HCT116 (cell line): ENCODE results near the gene RALGPS1. TPM values are rescaled to one million over a fixed set of nuclear protein-coding genes. Genes with fewer than 3 reads are reported as not detected.
A peak's percentile ranks its signal among the peaks of the same experiment; 100 is the strongest.

Source experiments
- ATAC-seq: fragments of 200-7000 bp; cut with Tn5 transposase; 2 replicates; pipeline ENCODE4 v1.9.1; 2020; ENCODE audit warnings: mild to moderate bottlenecking, moderate library complexity
- BruUV-seq: library from RNA; stranded (reverse); fragments of 400-500 nt; replicated peaks from 2 replicates; lab custom pipeline; 2021; lab: Mats Ljungman, UMichigan
- CTCF ChIA-PET: fragments of 300-600 bp; sonication (Branson Sonifier 250); formaldehyde crosslinking; loops from one replicate; lab custom pipeline; 2021; ENCODE audit warnings: antibody characterized with exemption; lab: Charles Lee
- POLR2A ChIA-PET: fragments of 300-600, 350-600 bp; sonication (Branson Sonifier 250); formaldehyde crosslinking; loops from one replicate; lab custom pipeline; 2021; ENCODE audit warnings: antibody characterized with exemption; lab: Charles Lee
- RAD21 ChIA-PET, 2 experiments: fragments of 300-600 bp; sonication (Branson Sonifier 250); formaldehyde crosslinking; loops; one replicate each; lab custom pipeline; 2023; ENCODE audit warnings: low total read pairs in 2 of 2; ENCODE audit not compliant: uncharacterized antibody in 2 of 2, unreplicated experiment in 2 of 2, low non-redundant PET in 1 of 2; lab: Charles Lee
- DNase-seq: peaks from one replicate; pipeline ENCODE4 v3.0.0-alpha.2; 2010; ENCODE audit warnings: low read depth, low spot score
- H2AFZ ChIP-seq: fragments of 200-600 bp; shearing (Covaris generic), sonication (generic); 2 replicates; pipeline ENCODE4 v1.6.1; 2017; ENCODE audit warnings: low read depth, mixed run types, mixed read lengths, antibody characterized with exemption, low read length; ENCODE audit not compliant: poor library complexity, severe bottlenecking
- H3K27ac ChIP-seq: 2 replicates; pipeline ENCODE4 v1.5.1; 2012; ENCODE audit warnings: low read depth, low read length
- H3K27me3 ChIP-seq: fragments of 200-600 bp; sonication (generic); 2 replicates; pipeline ENCODE4 v1.6.1; 2016; ENCODE audit warnings: mixed run types, low read length, mixed read lengths; ENCODE audit not compliant: insufficient read depth
- H3K36me3 ChIP-seq, 2 experiments: fragments of 200-500 bp in 1 of 2; fragments of 200-600 bp in 1 of 2; sonication (Bioruptor generic) in 1 of 2; sonication (generic) in 1 of 2; 2 replicates each; pipeline versions ENCODE4 v1.5.1 to v1.6.1; 2014 to 2016; ENCODE audit warnings: low read length in 2 of 2, inconsistent platforms in 1 of 2, mixed read lengths in 1 of 2, mixed run types in 1 of 2; ENCODE audit not compliant: insufficient read depth in 2 of 2, control insufficient read depth in 1 of 2
- H3K4me1 ChIP-seq, 2 experiments: fragments of 200-600 bp in 1 of 2; sonication (generic) in 1 of 2; 2 replicates each; pipeline versions ENCODE4 v1.5.1 to v1.6.1; 2012 to 2017; ENCODE audit warnings: low read length in 2 of 2, inconsistent platforms in 1 of 2, mild to moderate bottlenecking in 1 of 2, mixed read lengths in 1 of 2, mixed run types in 1 of 2, moderate library complexity in 1 of 2; ENCODE audit not compliant: insufficient read depth in 2 of 2, control insufficient read depth in 1 of 2
- H3K4me2 ChIP-seq: fragments of 200-600 bp; sonication (generic); 2 replicates; pipeline ENCODE4 v1.6.1; 2017; ENCODE audit warnings: mixed run types, low read length, mixed read lengths
- H3K4me3 ChIP-seq, 2 experiments: fragments of 200-600 bp in 1 of 2; sonication (generic) in 1 of 2; replicated peaks in 1 of 2; 2 replicates each; pipeline ENCODE4 v1.5.1; 2011 to 2016; ENCODE audit warnings: low read length in 2 of 2, control low read depth in 1 of 2, low read depth in 1 of 2, mild to moderate bottlenecking in 1 of 2, mixed read lengths in 1 of 2, mixed run types in 1 of 2
- H3K79me2 ChIP-seq: fragments of 200-600 bp; sonication (generic); 2 replicates; pipeline ENCODE4 v1.6.1; 2017; ENCODE audit warnings: mild to moderate bottlenecking, mixed run types, low read length, moderate library complexity, mixed read lengths; ENCODE audit not compliant: insufficient read depth
- H3K9ac ChIP-seq: fragments of 200-600 bp; sonication (generic); 2 replicates; pipeline ENCODE4 v1.6.1; 2016; ENCODE audit warnings: low read length, mixed read lengths
- H3K9me2 ChIP-seq: fragments of 200-600 bp; sonication (generic), shearing (Covaris generic); 2 replicates; pipeline ENCODE4 v1.6.1; 2017; ENCODE audit warnings: mixed run types, mild to moderate bottlenecking, moderate library complexity; ENCODE audit not compliant: insufficient read depth
- H3K9me3 ChIP-seq, 2 experiments: fragments of 200-500 bp in 1 of 2; fragments of 200-600 bp in 1 of 2; sonication (Bioruptor generic) in 1 of 2; sonication (generic) in 1 of 2; 2 replicates each; pipeline ENCODE4 v1.6.1; 2014 to 2017; ENCODE audit warnings: low read length in 2 of 2, mixed read lengths in 2 of 2, inconsistent platforms in 1 of 2, low read depth in 1 of 2, mild to moderate bottlenecking in 1 of 2, mixed run types in 1 of 2, moderate library complexity in 1 of 2; ENCODE audit not compliant: control insufficient read depth in 1 of 2, insufficient read depth in 1 of 2
- H4K20me1 ChIP-seq: fragments of 200-600 bp; sonication (generic), shearing (Covaris generic); 2 replicates; pipeline ENCODE4 v1.6.1; 2017; ENCODE audit warnings: mixed run types, mild to moderate bottlenecking, moderate library complexity; ENCODE audit not compliant: insufficient read depth
- CBX3 ChIP-seq: IDR thresholded peaks from 2 replicates; pipeline ENCODE4 v1.6.1; 2012; ENCODE audit warnings: low read depth
- CEBPB ChIP-seq: IDR thresholded peaks from 2 replicates; pipeline ENCODE4 v1.6.1; 2012; ENCODE audit warnings: low read depth
- EGR1 ChIP-seq: IDR thresholded peaks from 2 replicates; pipeline ENCODE4 v1.6.1; 2012; ENCODE audit warnings: low read depth
- ELF1 ChIP-seq: IDR thresholded peaks from 2 replicates; pipeline ENCODE4 v1.6.1; 2012; ENCODE audit warnings: low read depth, borderline replicate concordance
- EZH2 ChIP-seq: fragments of 200-600 bp; sonication (generic); IDR thresholded peaks from 2 replicates; pipeline ENCODE4 v1.6.1; 2017; ENCODE audit warnings: antibody characterized with exemption, mixed run types
- EZH2phosphoT487 ChIP-seq: fragments of 200-600 bp; IDR thresholded peaks from 2 replicates; pipeline ENCODE4 v1.6.1; 2018; ENCODE audit warnings: antibody characterized with exemption, borderline replicate concordance
- SIN3A ChIP-seq: IDR thresholded peaks from 2 replicates; pipeline ENCODE4 v1.6.1; 2012; ENCODE audit warnings: low read depth
- YY1 ChIP-seq: IDR thresholded peaks from 2 replicates; pipeline ENCODE4 v1.6.1; 2011; ENCODE audit warnings: low read length, low read depth, moderate library complexity, mild to moderate bottlenecking; ENCODE audit not compliant: insufficient replicate concordance; ENCODE audit errors: extremely low read depth
- ZFX ChIP-seq: fragments of 450-650 bp; IDR thresholded peaks from 2 replicates; pipeline ENCODE4 v1.6.1; 2017
- intact Hi-C: fragments of 100-400 bp; cut with micrococcal nuclease; formaldehyde crosslinking; loops from 2 replicates; pipeline ENCODE4 v1.10.0; 2022
- total RNA-seq: library from RNA; stranded (reverse); gene quantifications from one replicate; pipeline ENCODE4 v1.2.1, GENCODE V29; 2021; ENCODE audit not compliant: unreplicated experiment
- TF ChIP-seq, protein P1 (sequence below): IDR thresholded peaks from 2 replicates; pipeline ENCODE4 v1.6.1; 2012
- TF ChIP-seq, protein P2 (sequence below), 3 experiments: fragments of 200-600 bp in 1 of 3; sonication (generic) in 1 of 3; IDR thresholded peaks in 2 of 3; conservative IDR thresholded peaks in 1 of 3; 2 replicates each; pipeline ENCODE4 v1.5.1; 2012 to 2017; ENCODE audit warnings: low read depth in 2 of 3, low read length in 2 of 3, antibody characterized with exemption in 1 of 3, borderline replicate concordance in 1 of 3, control low read depth in 1 of 3, mild to moderate bottlenecking in 1 of 3, mixed read lengths in 1 of 3, mixed run types in 1 of 3, moderate library complexity in 1 of 3; ENCODE audit not compliant: insufficient read depth in 1 of 3
- TF ChIP-seq, protein P3 (sequence below): IDR thresholded peaks from 2 replicates; pipeline ENCODE4 v1.6.1; 2012; ENCODE audit warnings: low read depth

RALGPS1 gene
- total RNA-seq, 1 experiment from 2014 or later, result 7.6 TPM

DNA sequence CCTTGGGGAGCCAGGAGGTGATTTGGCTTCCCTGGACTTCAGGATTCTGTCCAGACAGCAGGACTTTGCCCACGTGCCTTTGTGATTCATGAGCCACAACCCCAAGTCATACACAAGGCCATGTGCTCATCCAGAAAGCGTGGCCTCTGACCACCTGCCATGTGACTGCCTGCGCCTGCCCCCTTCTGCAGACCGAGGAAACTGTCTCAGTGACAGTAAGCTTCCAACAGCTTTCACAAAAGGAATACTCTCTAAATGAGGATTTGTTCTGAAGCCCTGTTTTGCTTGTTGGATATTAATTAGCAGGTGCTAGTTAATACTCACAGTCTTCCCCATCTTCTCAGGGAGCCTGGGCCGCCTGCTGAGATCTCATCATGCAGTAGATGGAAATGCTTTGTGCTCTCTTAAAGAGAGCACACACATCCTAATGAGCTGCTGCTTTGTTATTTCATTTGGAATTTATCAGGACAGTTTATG is 244.8 kb downstream of the RALGPS1 start (continued):
- TF ChIP-seq, protein P1, sequence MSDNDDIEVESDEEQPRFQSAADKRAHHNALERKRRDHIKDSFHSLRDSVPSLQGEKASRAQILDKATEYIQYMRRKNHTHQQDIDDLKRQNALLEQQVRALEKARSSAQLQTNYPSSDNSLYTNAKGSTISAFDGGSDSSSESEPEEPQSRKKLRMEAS, result peak; percentile 98
- TF ChIP-seq CBX3 (peak; percentile 82), EZH2 (no peak), YY1 (no peak), EGR1 (no peak), SIN3A (no peak), ZFX (no peak), EZH2phosphoT487 (no peak)
- TF ChIP-seq, protein P2, sequence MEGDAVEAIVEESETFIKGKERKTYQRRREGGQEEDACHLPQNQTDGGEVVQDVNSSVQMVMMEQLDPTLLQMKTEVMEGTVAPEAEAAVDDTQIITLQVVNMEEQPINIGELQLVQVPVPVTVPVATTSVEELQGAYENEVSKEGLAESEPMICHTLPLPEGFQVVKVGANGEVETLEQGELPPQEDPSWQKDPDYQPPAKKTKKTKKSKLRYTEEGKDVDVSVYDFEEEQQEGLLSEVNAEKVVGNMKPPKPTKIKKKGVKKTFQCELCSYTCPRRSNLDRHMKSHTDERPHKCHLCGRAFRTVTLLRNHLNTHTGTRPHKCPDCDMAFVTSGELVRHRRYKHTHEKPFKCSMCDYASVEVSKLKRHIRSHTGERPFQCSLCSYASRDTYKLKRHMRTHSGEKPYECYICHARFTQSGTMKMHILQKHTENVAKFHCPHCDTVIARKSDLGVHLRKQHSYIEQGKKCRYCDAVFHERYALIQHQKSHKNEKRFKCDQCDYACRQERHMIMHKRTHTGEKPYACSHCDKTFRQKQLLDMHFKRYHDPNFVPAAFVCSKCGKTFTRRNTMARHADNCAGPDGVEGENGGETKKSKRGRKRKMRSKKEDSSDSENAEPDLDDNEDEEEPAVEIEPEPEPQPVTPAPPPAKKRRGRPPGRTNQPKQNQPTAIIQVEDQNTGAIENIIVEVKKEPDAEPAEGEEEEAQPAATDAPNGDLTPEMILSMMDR (IDR thresholded peaks at IDR 0.05 in 2 of 3, conservative IDR thresholded peaks at IDR 0.05 in 1 of 3; ENCODE audit: borderline replicate concordance in 1 of 3, insufficient read depth in 1 of 3, low read depth in 2 of 3, low read length in 2 of 3), result 0 out of 6 replicates have a peak, but pooled peaks of 1 of the 3 experiments have one; percentile 10

DNA sequence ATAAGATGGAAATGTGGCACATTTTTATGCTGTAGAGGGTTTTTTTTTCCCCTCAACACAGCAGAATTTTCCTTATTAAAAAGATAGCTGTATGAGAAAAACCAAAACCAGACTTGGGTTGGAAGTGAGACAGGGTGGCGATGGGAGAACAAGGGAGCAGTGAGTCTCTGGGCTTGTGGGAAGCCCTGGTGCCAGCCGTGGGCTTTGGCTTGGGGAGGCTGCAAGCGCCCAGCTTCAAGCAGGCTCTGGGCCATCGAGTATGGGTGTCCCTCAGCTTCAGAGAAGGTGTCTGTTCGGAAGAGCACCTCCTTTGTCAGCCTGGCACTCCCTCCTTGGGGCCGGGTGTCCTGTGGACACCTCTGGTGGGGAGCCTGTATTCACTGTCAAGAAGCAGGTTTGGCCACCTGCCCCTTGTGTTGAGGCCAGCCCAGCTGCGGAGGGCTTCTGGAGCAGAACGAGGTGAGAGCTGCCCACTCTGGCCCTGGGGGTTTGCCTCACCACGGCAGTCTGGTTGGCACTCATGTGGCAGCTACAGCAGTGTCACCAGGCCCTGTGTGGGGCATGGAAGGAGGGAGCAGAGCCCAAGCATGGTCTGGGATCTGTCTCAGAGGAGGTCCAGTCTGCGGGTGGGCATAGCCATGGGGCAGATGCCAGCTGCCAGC is 245.5 kb downstream of the RALGPS1 start:
- Histone ChIP-seq H3K36me3 (no peaks in the 10 kb centered on the region), H2AFZ (no peak overlapping the region), H3K27me3 (no peaks in the 10 kb centered on the region), H3K4me1 (peaks cover 7 to 20% of the 10 kb centered on the region in 2 experiments; a peak in 3 of 4 replicates), H3K4me3 (no peak overlapping the region), H4K20me1 (no peaks in the 10 kb centered on the region), H3K79me2 (no peaks in the 10 kb centered on the region), H3K9me3 (no peaks in the 10 kb centered on the region)
- ChIA-PET CTCF (interaction anchor here (1.0 kb wide), 1 partner anchor 195 kb away, joined by 3 read pairs; no protein-coding TSS in a partner anchor), POLR2A (no interaction called here), RAD21 (no interaction called here)
- intact Hi-C loops, result no loop called here
- BruUV-seq, result no TSS peak
- TF ChIP-seq, protein P2 (IDR thresholded peaks at IDR 0.05 in 2 of 3, conservative IDR thresholded peaks at IDR 0.05 in 1 of 3; ENCODE audit: borderline replicate concordance in 1 of 3, insufficient read depth in 1 of 3, low read depth in 2 of 3, low read length in 2 of 3), result no peak
- no peak for TF ChIP-seq CBX3
- no peak for TF ChIP-seq YY1
- TF ChIP-seq, protein P3, sequence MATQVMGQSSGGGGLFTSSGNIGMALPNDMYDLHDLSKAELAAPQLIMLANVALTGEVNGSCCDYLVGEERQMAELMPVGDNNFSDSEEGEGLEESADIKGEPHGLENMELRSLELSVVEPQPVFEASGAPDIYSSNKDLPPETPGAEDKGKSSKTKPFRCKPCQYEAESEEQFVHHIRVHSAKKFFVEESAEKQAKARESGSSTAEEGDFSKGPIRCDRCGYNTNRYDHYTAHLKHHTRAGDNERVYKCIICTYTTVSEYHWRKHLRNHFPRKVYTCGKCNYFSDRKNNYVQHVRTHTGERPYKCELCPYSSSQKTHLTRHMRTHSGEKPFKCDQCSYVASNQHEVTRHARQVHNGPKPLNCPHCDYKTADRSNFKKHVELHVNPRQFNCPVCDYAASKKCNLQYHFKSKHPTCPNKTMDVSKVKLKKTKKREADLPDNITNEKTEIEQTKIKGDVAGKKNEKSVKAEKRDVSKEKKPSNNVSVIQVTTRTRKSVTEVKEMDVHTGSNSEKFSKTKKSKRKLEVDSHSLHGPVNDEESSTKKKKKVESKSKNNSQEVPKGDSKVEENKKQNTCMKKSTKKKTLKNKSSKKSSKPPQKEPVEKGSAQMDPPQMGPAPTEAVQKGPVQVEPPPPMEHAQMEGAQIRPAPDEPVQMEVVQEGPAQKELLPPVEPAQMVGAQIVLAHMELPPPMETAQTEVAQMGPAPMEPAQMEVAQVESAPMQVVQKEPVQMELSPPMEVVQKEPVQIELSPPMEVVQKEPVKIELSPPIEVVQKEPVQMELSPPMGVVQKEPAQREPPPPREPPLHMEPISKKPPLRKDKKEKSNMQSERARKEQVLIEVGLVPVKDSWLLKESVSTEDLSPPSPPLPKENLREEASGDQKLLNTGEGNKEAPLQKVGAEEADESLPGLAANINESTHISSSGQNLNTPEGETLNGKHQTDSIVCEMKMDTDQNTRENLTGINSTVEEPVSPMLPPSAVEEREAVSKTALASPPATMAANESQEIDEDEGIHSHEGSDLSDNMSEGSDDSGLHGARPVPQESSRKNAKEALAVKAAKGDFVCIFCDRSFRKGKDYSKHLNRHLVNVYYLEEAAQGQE, result no peak
- no peak for TF ChIP-seq ELF1
- no peak for TF ChIP-seq CEBPB
- no peak for TF ChIP-seq EZH2
- TF ChIP-seq, all 23 proteins: peak for 0
- Histone ChIP-seq H3K9ac (no peak overlapping the region), H3K4me2 (no peak overlapping the region), H3K9me2 (no peaks in the 10 kb centered on the region), H3K27ac (no peak overlapping the region)
- DNase-seq (no peak), ATAC-seq (no peak)
